Renal cortex interstitium (tissue), 11 donors: Measurements from ENCODE around the gene ZDHHC11B. TPM values are rescaled to one million over a fixed set of nuclear protein-coding genes. Genes with fewer than 3 reads are reported as not detected.
"Not testable (repeated sequence)": the region's sequence is repeated elsewhere in the genome, so short reads cannot be mapped to it uniquely, and the experiment has no call there.

ENCODE experiments used
- DNase-seq, 11 donors: peaks; one replicate each; pipeline ENCODE4 v3.0.0-alpha.2; 2013; ENCODE audit warnings: low read depth in 9 of 11, low spot score in 4 of 11; ENCODE audit errors: extremely low read depth in 1 of 11
- polyA plus RNA-seq, 3 donors: library from polyadenylated mRNA; unstranded; fragments of 120-200 nt; gene quantifications; one replicate each; pipeline ENCODE4 v1.2.1, GENCODE V29; 2013; ENCODE audit not compliant: insufficient read length in 3 of 3

Gene ZDHHC11B
- polyA plus RNA-seq, 3 donors: 8.2 to 9.0 (median 8.6) TPM

- DNase-seq: not testable (repeated sequence)
Observed at GRCh38 chr5:772931-773330, 11.6 kb downstream of the ZDHHC11B start.

- DNase-seq: not testable (repeated sequence)
Observed at GRCh38 chr5:772547-772890, 12.0 kb downstream of the ZDHHC11B start.

- not testable (repeated sequence) for DNase-seq
Observed at GRCh38 chr5:771841-772546, 12.5 kb downstream of the ZDHHC11B start.

GRCh38 chr5:771087-771781 lies 13.3 kb downstream of the ZDHHC11B start:
- not testable (repeated sequence) for DNase-seq

- DNase-seq: not testable (repeated sequence)
Observed at GRCh38 chr5:770585-770984, 13.9 kb downstream of the ZDHHC11B start.

- not testable (repeated sequence) for DNase-seq
Observed at GRCh38 chr5:769485-770145, 14.9 kb downstream of the ZDHHC11B start.

GRCh38 chr5:766666-767431 lies 17.7 kb downstream of the ZDHHC11B start:
- no peak for DNase-seq

GRCh38 chr5:765948-766631 lies 18.4 kb downstream of the ZDHHC11B start:
- no peak for DNase-seq

GRCh38 chr5:763998-764781 lies 20.3 kb downstream of the ZDHHC11B start:
- DNase-seq: no peak

- no peak for DNase-seq
Observed at GRCh38 chr5:763397-763796, 21.1 kb downstream of the ZDHHC11B start.

- not testable (repeated sequence) for DNase-seq
Observed at GRCh38 chr5:762996-763395, 21.5 kb downstream of the ZDHHC11B start.

GRCh38 chr5:761854-762710 lies 22.4 kb downstream of the ZDHHC11B start:
- no peak for DNase-seq

- DNase-seq: no peak
Observed at GRCh38 chr5:761059-761771, 23.3 kb downstream of the ZDHHC11B start.

GRCh38 chr5:760363-761058 lies 24.0 kb downstream of the ZDHHC11B start:
- no peak for DNase-seq

GRCh38 chr5:759781-760362 lies 24.7 kb downstream of the ZDHHC11B start:
- DNase-seq: no peak
